Motor neuron (in vitro differentiated cells): ENCODE measurements around the gene MPPED1. TPM values are rescaled to one million over a fixed set of nuclear protein-coding genes. Genes with fewer than 3 reads are reported as not detected.

Source experiments
- ATAC-seq, 8 experiments: fragments of 200-7000 bp; cut with Tn5 transposase; replicated peaks in 6 of 8; 2 replicates each; pipeline ENCODE4 v1.8.0; 2021; ENCODE audit warnings: mild to moderate bottlenecking in 8 of 8, moderate library complexity in 8 of 8
- H3K27ac ChIP-seq, 2 donors: fragments of 250-450 bp; sonication (Bioruptor Pico); 2 replicates each; pipeline ENCODE4 v1.9.0; 2021; ENCODE audit warnings: antibody characterized with exemption in 2 of 2, mild to moderate bottlenecking in 2 of 2, moderate library complexity in 1 of 2
- H3K4me1 ChIP-seq, 2 donors: fragments of 250-450 bp; sonication (Bioruptor Pico); replicated peaks in 1 of 2; 2 replicates each; pipeline ENCODE4 v1.6.1; 2021; ENCODE audit warnings: antibody characterized with exemption in 2 of 2, mild to moderate bottlenecking in 2 of 2, moderate library complexity in 1 of 2
- H3K4me3 ChIP-seq, 5 donors: fragments of 250-450 bp; sonication (Bioruptor Pico); 2 replicates each; pipeline ENCODE4 v1.9.0; 2021; ENCODE audit warnings: antibody characterized with exemption in 5 of 5, mild to moderate bottlenecking in 5 of 5, moderate library complexity in 4 of 5
- WGBS, 10 experiments: fragments of 450-650 bp; shearing (Covaris generic); methylation state at CpG; one replicate each; pipeline ENCODE4 v1.0.0; 2022; 5-methylcytosine and 5-hydroxymethylcytosine counted together
- in situ Hi-C, 9 experiments: fragments of 400-800 bp; cut with MboI; loops; one replicate each; pipeline ENCODE4 v1.15.0; 2021; ENCODE audit warnings: low sequenced_read_pairs in 9 of 9, low pct_unique_long_range_greater_than_20kb in 2 of 9; ENCODE audit not compliant: unreplicated experiment in 9 of 9
- total RNA-seq, 8 experiments: library from RNA; unstranded; fragments of 300-600 nt; gene quantifications; 2 replicates each; pipeline versions ENCODE4 v1.2.3 to v1.2.4, GENCODE V29; 2022

The MPPED1 gene
- total RNA-seq, 8 experiments from 2014 or later = 0.13 to 2.0 (median 0.61) TPM

GRCh38 chr22:43493297-43493696 is 81.5 kb downstream of the MPPED1 start:
- ATAC-seq = no peak
- Histone ChIP-seq H3K4me1 (peaks cover 1 to 6% of the 10 kb centered on the region in 2 donors), H3K4me3 (no peak overlapping the region), H3K27ac (no peak overlapping the region)
- WGBS, 10 experiments = 23 to 80% (median 60%) methylated on average over 1 to 3 of the region's 5 CpGs; no CpG with 5 or more reads in 6 of the 10 experiments
- in situ Hi-C loops = no loop called here

- H3K4me1 ChIP-seq = no peaks in the 10 kb centered on the region
- in situ Hi-C loops = no loop called here
- no peak overlapping the region for H3K27ac ChIP-seq
- H3K4me3 ChIP-seq = no peak overlapping the region
- no peak for ATAC-seq
- WGBS, 10 experiments = 64% methylated on average over 2 of the region's 16 CpGs; no CpG with 5 or more reads in 9 of the 10 experiments
These were observed 86.4 kb downstream of the MPPED1 start for GRCh38 chr22:43497956-43498855.

DNA sequence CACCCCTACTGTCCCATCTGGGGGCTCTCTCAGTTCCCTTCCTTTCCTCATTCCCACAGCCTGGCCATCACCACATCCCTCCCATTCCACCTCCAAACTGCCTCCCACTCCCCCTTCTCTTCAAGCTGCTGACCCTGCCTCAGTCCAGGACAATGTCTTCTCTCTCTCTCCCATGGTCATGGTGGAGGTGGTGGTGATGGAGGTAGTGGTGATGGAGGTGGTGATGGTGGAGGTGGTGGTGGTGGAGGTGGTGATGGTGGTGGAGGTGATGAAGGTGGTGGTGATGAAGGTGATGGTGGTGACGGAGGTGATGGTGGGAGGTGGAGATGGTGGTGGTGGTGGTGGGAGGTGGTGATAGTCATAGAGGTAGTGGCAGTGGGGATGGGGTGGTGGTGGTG is 87.0 kb downstream of the MPPED1 start:
- Histone ChIP-seq H3K4me1 (no peaks in the 10 kb centered on the region), H3K4me3 (no peak overlapping the region), H3K27ac (no peak overlapping the region)
- ATAC-seq = no peak
- in situ Hi-C loops = no loop called here
- WGBS, 10 experiments = no CpG with 5 or more reads among the region's 1 CpG

GRCh38 chr22:43500792-43501785 is 89.3 kb downstream of the MPPED1 start:
- Histone ChIP-seq H3K4me1 (no peaks in the 10 kb centered on the region), H3K4me3 (no peak overlapping the region), H3K27ac (no peak overlapping the region)
- WGBS, 10 experiments = 0 to 100% (median 77%) methylated on average over 1 to 14 of the region's 22 CpGs
- no peak for ATAC-seq
- in situ Hi-C loops = no loop called here

DNA sequence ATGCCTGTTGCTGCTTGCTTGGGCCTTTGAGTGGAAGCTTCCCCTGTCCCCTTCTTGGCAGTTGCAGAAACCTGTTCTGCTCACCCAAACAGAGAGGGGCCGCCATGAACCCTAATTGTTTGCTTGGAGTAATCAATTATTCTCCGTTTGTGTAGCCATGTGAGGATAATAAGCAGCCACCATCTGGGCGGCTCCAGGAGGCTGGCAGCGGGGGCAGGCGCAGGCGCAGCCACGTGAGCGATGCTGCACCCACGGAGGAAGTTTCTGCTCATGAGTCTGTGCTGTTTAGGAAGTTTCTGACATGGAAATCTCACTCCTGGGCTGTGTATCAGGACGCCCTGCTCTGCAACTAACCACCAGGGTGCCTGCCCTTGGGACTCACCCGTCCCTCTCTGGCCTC is 90.1 kb downstream of the MPPED1 start:
- Histone ChIP-seq H3K4me1 (no peaks in the 10 kb centered on the region), H3K4me3 (no peak overlapping the region), H3K27ac (no peak overlapping the region)
- WGBS, 10 experiments = 7 to 83% (median 34%) methylated on average over 1 to 7 of the region's 11 CpGs; no CpG with 5 or more reads in 3 of the 10 experiments
- in situ Hi-C loops = no loop called here
- peak in 1 of 8 experiments; percentile 11 for ATAC-seq

DNA sequence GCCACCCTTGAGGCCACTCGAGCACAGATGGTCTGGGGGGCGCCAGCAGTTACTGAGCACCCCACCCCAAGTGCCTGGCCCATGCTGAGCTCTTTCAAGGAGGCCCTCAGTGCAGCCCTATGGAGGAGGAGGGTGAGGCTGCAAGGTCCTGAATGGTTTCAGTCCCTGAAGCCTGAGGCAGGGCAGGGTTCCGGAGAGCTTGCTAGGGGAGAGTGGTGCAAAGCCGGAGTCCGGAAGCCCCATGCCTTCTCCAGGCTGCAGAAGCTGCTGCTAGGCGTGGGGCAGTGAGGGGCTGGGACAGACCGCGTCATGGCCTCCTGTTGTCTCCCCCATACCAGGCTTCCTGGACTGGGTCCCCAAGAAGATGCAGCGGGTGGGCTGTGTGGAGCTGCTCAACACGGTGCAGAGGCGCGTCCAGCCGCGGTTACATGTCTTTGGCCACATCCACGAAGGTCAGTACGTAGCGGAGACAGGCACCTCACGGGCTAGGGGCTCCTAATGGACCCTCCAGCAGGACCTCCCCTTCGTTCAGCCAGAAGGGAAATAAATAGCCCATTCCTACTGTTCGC is 90.6 kb downstream of the MPPED1 start:
- WGBS, 10 experiments = 46 to 100% (median 75%) methylated on average over 1 to 13 of the region's 20 CpGs; no CpG with 5 or more reads in 4 of the 10 experiments
- H3K4me1 ChIP-seq = no peaks in the 10 kb centered on the region
- ATAC-seq = no peak
- in situ Hi-C loops = no loop called here
- no peak overlapping the region for H3K27ac ChIP-seq
- H3K4me3 ChIP-seq = no peak overlapping the region

DNA sequence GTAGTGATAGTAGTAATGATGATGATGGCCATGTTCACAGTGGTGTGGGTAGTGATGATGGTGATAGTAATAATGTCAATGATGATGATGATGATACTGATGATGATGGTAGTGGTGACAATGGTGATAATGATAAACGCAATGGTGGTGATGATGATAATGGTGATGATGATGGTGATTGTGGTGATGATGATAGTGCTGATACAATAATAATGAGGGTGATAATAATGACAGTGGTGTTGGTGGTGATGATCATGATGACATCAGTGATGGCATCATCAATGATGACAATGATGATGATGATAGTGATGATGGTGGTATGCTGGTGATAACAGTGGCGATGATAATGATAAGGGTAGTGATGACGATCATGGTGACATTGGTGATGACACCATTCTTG is 92.3 kb downstream of the MPPED1 start:
- 19 to 100% (median 79%) methylated on average over 1 to 3 of the region's 3 CpGs; no CpG with 5 or more reads in 1 of the 10 experiments for WGBS, 10 experiments
- no peak overlapping the region for H3K4me3 ChIP-seq
- no peak overlapping the region for H3K27ac ChIP-seq
- in situ Hi-C loops = no loop called here
- ATAC-seq = no peak
- no peaks in the 10 kb centered on the region for H3K4me1 ChIP-seq

GRCh38 chr22:43504666-43505261 is 93.0 kb downstream of the MPPED1 start:
- Histone ChIP-seq H3K4me1 (no peaks in the 10 kb centered on the region), H3K4me3 (no peak overlapping the region), H3K27ac (no peak overlapping the region)
- WGBS, 10 experiments = 40 to 98% (median 84%) methylated on average over 4 to 7 of the region's 7 CpGs; no CpG with 5 or more reads in 1 of the 10 experiments
- no peak for ATAC-seq
- in situ Hi-C loops = no loop called here

- in situ Hi-C loops = no loop called here
- 80 to 100% (median 100%) methylated on average over 1 to 2 of the region's 14 CpGs; no CpG with 5 or more reads in 7 of the 10 experiments for whole genome bisulfite sequencing, 10 experiments
- Histone ChIP-seq H3K4me3 (no peak overlapping the region), H3K27ac (no peak overlapping the region), H3K4me1 (no peaks in the 10 kb centered on the region)
- no peak for ATAC-seq
These were observed 93.6 kb downstream of the MPPED1 start for GRCh38 chr22:43505423-43505822.

DNA sequence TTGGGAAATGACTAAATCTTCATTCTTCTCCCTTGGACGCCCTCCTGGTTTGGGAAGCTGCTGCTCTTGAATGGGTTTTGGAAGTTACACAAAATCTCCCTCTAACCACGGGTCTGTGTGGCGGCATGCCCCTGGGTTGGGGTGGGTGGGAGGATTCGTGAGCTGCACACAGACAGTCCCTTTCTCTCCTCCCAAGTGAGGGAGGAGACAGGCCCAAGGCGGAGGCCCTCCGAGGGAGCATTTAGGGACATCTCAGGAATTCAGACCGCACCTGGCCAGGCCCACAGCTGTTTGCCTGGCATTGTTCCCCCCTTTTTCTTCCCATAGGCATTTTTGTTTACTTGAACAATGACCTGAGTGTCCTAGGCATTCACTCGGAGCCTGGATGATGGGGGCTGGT is 94.1 kb downstream of the MPPED1 start:
- WGBS, 10 experiments = 0 to 100% (median 57%) methylated on average over 1 to 4 of the region's 8 CpGs; no CpG with 5 or more reads in 5 of the 10 experiments
- H3K27ac ChIP-seq = no peak overlapping the region
- in situ Hi-C loops = no loop called here
- no peak overlapping the region for H3K4me3 ChIP-seq
- H3K4me1 ChIP-seq = no peaks in the 10 kb centered on the region
- ATAC-seq = no peak

GRCh38 chr22:43506487-43506886 is 94.7 kb downstream of the MPPED1 start:
- no peak for ATAC-seq
- 0 to 100% (median 54%) methylated on average over 1 to 5 of the region's 12 CpGs; no CpG with 5 or more reads in 4 of the 10 experiments for WGBS, 10 experiments

DNA sequence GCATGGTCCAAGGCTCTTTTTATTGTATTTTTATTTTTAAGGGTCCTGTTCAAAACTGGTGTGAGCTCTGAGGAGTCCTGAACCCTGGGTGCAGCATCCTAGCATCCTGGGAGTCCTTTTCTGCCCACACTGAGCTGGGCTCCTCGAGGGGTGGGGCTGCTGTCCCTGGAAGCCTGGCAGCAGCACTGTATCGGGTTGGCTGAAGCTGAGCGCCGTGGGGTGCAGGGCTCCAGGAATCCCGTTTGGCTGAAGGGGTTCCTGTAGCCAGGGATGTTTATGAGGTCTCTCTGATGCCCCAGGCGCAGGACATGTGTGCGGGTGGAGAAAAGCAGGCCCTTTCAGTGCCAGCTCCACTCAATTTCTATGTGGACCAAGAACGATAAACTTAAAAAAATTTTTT is 95.4 kb downstream of the MPPED1 start:
- 0 to 82% (median 70%) methylated on average over 1 to 8 of the region's 8 CpGs; no CpG with 5 or more reads in 2 of the 10 experiments for WGBS, 10 experiments
- ATAC-seq = no peak
- Histone ChIP-seq H3K4me1 (no peaks in the 10 kb centered on the region), H3K27ac (no peak overlapping the region), H3K4me3 (no peak overlapping the region)
- in situ Hi-C loops = no loop called here

More at GRCh38 chr22:43506487-43506886, 94.7 kb downstream of the MPPED1 start:
- Histone ChIP-seq H3K4me1 (no peaks in the 10 kb centered on the region), H3K27ac (no peak overlapping the region), H3K4me3 (no peak overlapping the region)
- in situ Hi-C loops = no loop called here
